Prostate gland (tissue), 2 donors: Measurements from ENCODE around the gene ADI1.

Source experiments
- POLR2A ChIP-seq: fragments of 450-650 bp; IDR thresholded peaks from one replicate; pipeline ENCODE4 v1.6.1; 2016; ENCODE audit warnings: antibody characterized with exemption, mild to moderate bottlenecking
- TF ChIP-seq, protein P1 (sequence below), 4 experiments: fragments of 200-600 bp in 2 of 4; fragments of 450-650 bp in 2 of 4; sonication (generic) in 2 of 4; IDR thresholded peaks; 1 replicate in 3 of 4; 2 replicates in 1 of 4; pipeline ENCODE4 v1.5.1; 2016 to 2019; ENCODE audit warnings: antibody characterized with exemption in 4 of 4, mild to moderate bottlenecking in 2 of 4, moderate library complexity in 2 of 4

DNA sequence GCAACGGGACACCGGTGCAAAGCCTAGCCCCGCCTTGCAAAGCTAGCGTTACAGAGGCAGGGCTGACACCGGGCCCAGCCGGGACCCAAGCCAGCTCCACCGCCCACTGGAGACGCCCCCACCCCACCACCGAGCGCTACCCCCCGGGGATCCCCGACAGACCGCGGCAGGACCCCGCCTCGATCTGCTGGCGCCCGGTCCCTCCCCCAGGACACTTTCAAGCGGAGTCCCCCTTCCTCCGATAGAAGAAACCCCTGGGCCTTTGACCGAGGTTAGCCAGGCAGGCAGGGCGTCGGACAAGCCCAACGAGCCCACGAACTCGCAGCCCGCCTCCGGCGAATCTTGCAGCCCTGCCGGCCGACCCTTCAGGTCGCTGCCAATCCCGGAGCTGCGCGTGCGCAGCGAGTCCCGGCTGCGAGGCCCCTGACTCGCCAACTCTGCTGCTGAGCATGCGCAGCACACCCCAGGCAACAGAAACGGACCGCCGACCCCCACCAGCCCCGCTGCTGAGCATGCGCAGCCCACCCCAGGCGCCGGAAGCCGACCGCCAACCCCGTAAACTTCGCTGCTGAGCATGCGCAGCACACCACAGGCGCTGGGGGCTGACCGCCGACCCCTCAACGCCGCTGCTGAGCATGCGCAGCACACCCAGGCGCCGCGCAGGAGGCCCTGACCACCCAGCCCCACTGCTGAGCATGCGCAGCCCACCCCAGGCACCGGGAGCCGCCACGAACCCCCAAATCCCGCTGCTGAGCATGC lies 656 bp downstream of the ADI1 start:
- TF ChIP-seq, protein P1, sequence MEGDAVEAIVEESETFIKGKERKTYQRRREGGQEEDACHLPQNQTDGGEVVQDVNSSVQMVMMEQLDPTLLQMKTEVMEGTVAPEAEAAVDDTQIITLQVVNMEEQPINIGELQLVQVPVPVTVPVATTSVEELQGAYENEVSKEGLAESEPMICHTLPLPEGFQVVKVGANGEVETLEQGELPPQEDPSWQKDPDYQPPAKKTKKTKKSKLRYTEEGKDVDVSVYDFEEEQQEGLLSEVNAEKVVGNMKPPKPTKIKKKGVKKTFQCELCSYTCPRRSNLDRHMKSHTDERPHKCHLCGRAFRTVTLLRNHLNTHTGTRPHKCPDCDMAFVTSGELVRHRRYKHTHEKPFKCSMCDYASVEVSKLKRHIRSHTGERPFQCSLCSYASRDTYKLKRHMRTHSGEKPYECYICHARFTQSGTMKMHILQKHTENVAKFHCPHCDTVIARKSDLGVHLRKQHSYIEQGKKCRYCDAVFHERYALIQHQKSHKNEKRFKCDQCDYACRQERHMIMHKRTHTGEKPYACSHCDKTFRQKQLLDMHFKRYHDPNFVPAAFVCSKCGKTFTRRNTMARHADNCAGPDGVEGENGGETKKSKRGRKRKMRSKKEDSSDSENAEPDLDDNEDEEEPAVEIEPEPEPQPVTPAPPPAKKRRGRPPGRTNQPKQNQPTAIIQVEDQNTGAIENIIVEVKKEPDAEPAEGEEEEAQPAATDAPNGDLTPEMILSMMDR (IDR thresholded peaks at IDR 0.05): peak in 1 of 4 experiments; percentile 20
- TF ChIP-seq POLR2A: peak; percentile 36
